Spleen (tissue), 7 donors: Measurements from ENCODE around the gene VCL.

ENCODE experiments used
- CTCF ChIP-seq, 11 experiments: fragments of 200-600 bp in 7 of 11; fragments of 450-650 bp in 4 of 11; sonication (generic) in 4 of 11; IDR thresholded peaks in 8 of 11; conservative IDR thresholded peaks in 3 of 11; 1 replicate in 7 of 11; 2 replicates in 4 of 11; pipeline versions ENCODE4 v1.4.0 to v1.8.0; 2016 to 2021; ENCODE audit warnings: antibody characterized with exemption in 11 of 11, inconsistent platforms in 4 of 11, mild to moderate bottlenecking in 1 of 11
- POLR2A ChIP-seq, 3 donors: fragments of 450-650 bp; IDR thresholded peaks; one replicate each; pipeline ENCODE4 v1.5.1; 2017; ENCODE audit warnings: antibody characterized with exemption in 3 of 3, mild to moderate bottlenecking in 1 of 3
- POLR2AphosphoS5 ChIP-seq, 3 donors: sonication (generic); formaldehyde crosslinking; IDR thresholded peaks; one replicate each; pipeline ENCODE4 v1.5.1; 2017; ENCODE audit warnings: antibody characterized with exemption in 3 of 3
- donor health status: DM: no; HTN: no; CAD: no; lungs with moderate emphysema.
- donor health status: DM: no; HTN: no; CAD: no.
- donor health status: DM: no; HTN: no; CAD: no.

DNA sequence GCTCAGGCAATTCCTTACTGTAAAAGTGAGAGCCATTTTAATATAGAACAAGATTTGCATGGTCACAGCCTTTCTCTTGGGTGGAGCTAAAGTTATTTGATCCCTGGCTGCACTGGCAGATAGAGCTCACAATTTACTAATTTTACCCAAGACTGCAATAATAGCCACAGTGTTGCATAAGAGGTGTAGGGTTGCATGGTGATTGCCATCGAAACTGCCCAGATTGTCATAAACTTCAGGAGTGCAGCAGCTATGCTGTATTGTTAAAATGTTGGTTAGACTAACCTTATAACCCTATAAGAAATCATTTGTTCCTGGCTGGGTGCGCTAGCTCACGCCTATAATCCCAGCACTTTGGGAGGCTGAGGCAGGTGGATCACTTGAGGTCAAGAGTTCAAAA, 50.0 kb downstream of the VCL start:
- TF ChIP-seq POLR2AphosphoS5 (IDR thresholded peaks at IDR 0.05), result no peak
- no peak for TF ChIP-seq CTCF (IDR thresholded peaks at IDR 0.05 in 8 of 11, conservative IDR thresholded peaks at IDR 0.05 in 3 of 11)
- no peak for TF ChIP-seq POLR2A (IDR thresholded peaks at IDR 0.05)
